ENCODE measurements around the gene SPON1. TPM values are rescaled to one million over a fixed set of nuclear protein-coding genes. Genes with fewer than 3 reads are reported as not detected.
"Not testable (repeated sequence)": the region's sequence is repeated elsewhere in the genome, so short reads cannot be mapped to it uniquely, and the experiment has no call there.

SPON1 gene
- total RNA-seq, 1 experiment from 2014 or later: not detected

GRCh38 chr11:14248580-14248981 is 286.1 kb downstream of the SPON1 start:
- H3F3A ChIP-seq (ENCODE audit: low read length, unreplicated experiment): no peaks in the 10 kb centered on the region
- no peaks in the 10 kb centered on the region for H3K9me2 ChIP-seq (replicated peaks; ENCODE audit: low read length)
- BruUV-seq (replicated peaks): no TSS peak
- H3K36me3 ChIP-seq (ENCODE audit: low read depth, low read length): no peaks in the 10 kb centered on the region
- ATAC-seq (no peak), DNase-seq (no peak)
- intact Hi-C loops (cut with micrococcal nuclease): loop anchor here (2.0 to 5.0 kb wide), 2 partner anchors 376 to 761 kb away; no protein-coding TSS in a partner anchor
- POLR2A ChIA-PET (ENCODE audit: unreplicated experiment): no interaction called here
- H3K9ac ChIP-seq (ENCODE audit: low read length): no peak overlapping the region
- H3K79me2 ChIP-seq (ENCODE audit: low read length): no peaks in the 10 kb centered on the region
- no peaks in the 10 kb centered on the region for H4K20me1 ChIP-seq (ENCODE audit: low read length)
- H3K4me3 ChIP-seq (ENCODE audit: low read length): no peak overlapping the region
- no peaks in the 10 kb centered on the region for H3K9me3 ChIP-seq (ENCODE audit: low read length)
- no peaks in the 10 kb centered on the region for H3K4me1 ChIP-seq (ENCODE audit: insufficient read depth, low read length)
- CTCF ChIA-PET: no interaction called here
- no peak overlapping the region for H3K27ac ChIP-seq (ENCODE audit: low read length)
- 0 out of 2 replicates have a peak, but pooled peaks cover 3% of the 10 kb centered on the region for H3K27me3 ChIP-seq (ENCODE audit: low read length)
- TF ChIP-seq CTCF (conservative IDR thresholded peaks at IDR 0.05; ENCODE audit: low read depth, low read length) (no peak), EZH2phosphoT487 (IDR thresholded peaks at IDR 0.05; ENCODE audit: borderline replicate concordance, low read length) (no peak)
- H2AFZ ChIP-seq (ENCODE audit: low read length): no peak overlapping the region
- H3K4me2 ChIP-seq (ENCODE audit: low read length): no peak overlapping the region

GRCh38 chr11:14249121-14249963 is 286.8 kb downstream of the SPON1 start:
- TF ChIP-seq EZH2 (IDR thresholded peaks at IDR 0.05; ENCODE audit: low read length, unreplicated experiment) (no peak), CTCF (conservative IDR thresholded peaks at IDR 0.05; ENCODE audit: low read depth, low read length) (peak; percentile 94)
- Histone ChIP-seq H3K79me2 (ENCODE audit: low read length) (no peaks in the 10 kb centered on the region), H3K27me3 (ENCODE audit: low read length) (no peaks in the 10 kb centered on the region), H3K27ac (ENCODE audit: low read length) (no peak overlapping the region), H3K9me3 (ENCODE audit: low read length) (no peaks in the 10 kb centered on the region), H2AFZ (ENCODE audit: low read length) (peak overlapping the region; percentile 35; the same call in 1 of the 2 replicates), H3K36me3 (ENCODE audit: low read depth, low read length) (no peaks in the 10 kb centered on the region), H4K20me1 (ENCODE audit: low read length) (no peaks in the 10 kb centered on the region), H3K4me2 (ENCODE audit: low read length) (no peak overlapping the region), H3K9ac (ENCODE audit: low read length) (no peak overlapping the region), H3K4me3 (ENCODE audit: low read length) (no peak overlapping the region), H3F3A (ENCODE audit: low read length, unreplicated experiment) (no peaks in the 10 kb centered on the region), H3K9me2 (replicated peaks; ENCODE audit: low read length) (no peaks in the 10 kb centered on the region), H3K4me1 (ENCODE audit: insufficient read depth, low read length) (no peaks in the 10 kb centered on the region)
- no TSS peak for BruUV-seq (replicated peaks)
- intact Hi-C loops (cut with micrococcal nuclease): loop anchor here (1.0 to 5.0 kb wide), 6 partner anchors 101 to 762 kb away; no protein-coding TSS in a partner anchor
- ATAC-seq (peak; percentile 77), DNase-seq (peak; percentile 77)
- CTCF ChIA-PET: interaction anchor here (1.0 kb wide), 1 partner anchor 101 kb away, joined by 6 read pairs; no protein-coding TSS in a partner anchor
- POLR2A ChIA-PET (ENCODE audit: unreplicated experiment): no interaction called here

- no peak for ATAC-seq
- Histone ChIP-seq H3K9me2 (replicated peaks; ENCODE audit: low read length) (no peaks in the 10 kb centered on the region), H3K4me2 (ENCODE audit: low read length) (no peak overlapping the region), H3K27me3 (ENCODE audit: low read length) (no peaks in the 10 kb centered on the region), H3K4me3 (ENCODE audit: low read length) (no peak overlapping the region), H3K4me1 (ENCODE audit: insufficient read depth, low read length) (peaks cover 7% of the 10 kb centered on the region; the same call in 1 of the 2 replicates), H3K9ac (ENCODE audit: low read length) (no peak overlapping the region), H3K27ac (ENCODE audit: low read length) (no peak overlapping the region), H2AFZ (ENCODE audit: low read length) (no peak overlapping the region), H4K20me1 (ENCODE audit: low read length) (no peaks in the 10 kb centered on the region), H3K9me3 (ENCODE audit: low read length) (no peaks in the 10 kb centered on the region), H3K36me3 (ENCODE audit: low read depth, low read length) (no peaks in the 10 kb centered on the region), H3K79me2 (ENCODE audit: low read length) (no peaks in the 10 kb centered on the region), H3F3A (ENCODE audit: low read length, unreplicated experiment) (no peaks in the 10 kb centered on the region)
- CTCF ChIA-PET: no interaction called here
- no peak for TF ChIP-seq EZH2phosphoT487 (IDR thresholded peaks at IDR 0.05; ENCODE audit: borderline replicate concordance, low read length)
- TF ChIP-seq CTCF (conservative IDR thresholded peaks at IDR 0.05; ENCODE audit: low read depth, low read length): no peak
- TF ChIP-seq EZH2 (IDR thresholded peaks at IDR 0.05; ENCODE audit: low read length, unreplicated experiment): no peak
- POLR2A ChIA-PET (ENCODE audit: unreplicated experiment): no interaction called here
- BruUV-seq (replicated peaks): no TSS peak
- DNase-seq: no peak
- intact Hi-C loops (cut with micrococcal nuclease): no loop called here
These were observed 289.2 kb downstream of the SPON1 start for GRCh38 chr11:14251754-14252153.

- POLR2A ChIA-PET (ENCODE audit: unreplicated experiment); H3K79me2 ChIP-seq (ENCODE audit: low read length); H3K4me3 ChIP-seq (ENCODE audit: low read length); DNase-seq; H2AFZ ChIP-seq (ENCODE audit: low read length); H3K4me1 ChIP-seq (ENCODE audit: insufficient read depth, low read length); H3K4me2 ChIP-seq (ENCODE audit: low read length); ATAC-seq; H3K9me3 ChIP-seq (ENCODE audit: low read length); H3K9me2 ChIP-seq (replicated peaks; ENCODE audit: low read length); BruUV-seq (replicated peaks); H3K27ac ChIP-seq (ENCODE audit: low read length); CTCF ChIA-PET; H3F3A ChIP-seq (ENCODE audit: low read length, unreplicated experiment); H3K27me3 ChIP-seq (ENCODE audit: low read length); H4K20me1 ChIP-seq (ENCODE audit: low read length); intact Hi-C loops (cut with micrococcal nuclease); H3K36me3 ChIP-seq (ENCODE audit: low read depth, low read length); H3K9ac ChIP-seq (ENCODE audit: low read length): not testable (repeated sequence)
These were observed 290.0 kb downstream of the SPON1 start for GRCh38 chr11:14252501-14252900.
